T-helper 1 cell treated with Interleukin-12 subunit alpha and Interleukin-12 subunit beta and Interleukin-4 antibody, amounts not matched to agents 30 μg/mL and 1 μg/mL, for 36 hours (primary cell): ENCODE data around the gene SP2.

Experiments
- H3K27ac Mint-ChIP-seq: one replicate; pipeline ENCODE4 v1.8.0; 2021; ENCODE audit warnings: mild to moderate bottlenecking, mixed read lengths
- H3K27me3 Mint-ChIP-seq: one replicate; pipeline ENCODE4 v1.8.0; 2021; ENCODE audit warnings: low read depth, mixed read lengths
- H3K36me3 Mint-ChIP-seq: one replicate; pipeline ENCODE4 v1.8.0; 2021; ENCODE audit warnings: low read depth, mixed read lengths
- H3K4me1 Mint-ChIP-seq: one replicate; pipeline ENCODE4 v1.8.0; 2021; ENCODE audit warnings: low read depth, mixed read lengths
- H3K4me3 Mint-ChIP-seq: one replicate; pipeline ENCODE4 v1.8.0; 2021; ENCODE audit warnings: mild to moderate bottlenecking, moderate library complexity, mixed read lengths
- H3K9me3 Mint-ChIP-seq: one replicate; pipeline ENCODE4 v1.8.0; 2021; ENCODE audit warnings: mixed read lengths

The SP2 gene

GRCh38 chr17:47969930-47970724, 74.1 kb downstream of the SP2 start:
- H3K4me3 Mint-ChIP-seq = peak overlapping the region; percentile 98
- peaks cover 5% of the 10 kb centered on the region for H3K27me3 Mint-ChIP-seq
- H3K9me3 Mint-ChIP-seq = no peaks in the 10 kb centered on the region
- peaks cover 4% of the 10 kb centered on the region for H3K36me3 Mint-ChIP-seq
- H3K4me1 Mint-ChIP-seq = peaks cover 20% of the 10 kb centered on the region
- H3K27ac Mint-ChIP-seq = peak overlapping the region; percentile 41

DNA sequence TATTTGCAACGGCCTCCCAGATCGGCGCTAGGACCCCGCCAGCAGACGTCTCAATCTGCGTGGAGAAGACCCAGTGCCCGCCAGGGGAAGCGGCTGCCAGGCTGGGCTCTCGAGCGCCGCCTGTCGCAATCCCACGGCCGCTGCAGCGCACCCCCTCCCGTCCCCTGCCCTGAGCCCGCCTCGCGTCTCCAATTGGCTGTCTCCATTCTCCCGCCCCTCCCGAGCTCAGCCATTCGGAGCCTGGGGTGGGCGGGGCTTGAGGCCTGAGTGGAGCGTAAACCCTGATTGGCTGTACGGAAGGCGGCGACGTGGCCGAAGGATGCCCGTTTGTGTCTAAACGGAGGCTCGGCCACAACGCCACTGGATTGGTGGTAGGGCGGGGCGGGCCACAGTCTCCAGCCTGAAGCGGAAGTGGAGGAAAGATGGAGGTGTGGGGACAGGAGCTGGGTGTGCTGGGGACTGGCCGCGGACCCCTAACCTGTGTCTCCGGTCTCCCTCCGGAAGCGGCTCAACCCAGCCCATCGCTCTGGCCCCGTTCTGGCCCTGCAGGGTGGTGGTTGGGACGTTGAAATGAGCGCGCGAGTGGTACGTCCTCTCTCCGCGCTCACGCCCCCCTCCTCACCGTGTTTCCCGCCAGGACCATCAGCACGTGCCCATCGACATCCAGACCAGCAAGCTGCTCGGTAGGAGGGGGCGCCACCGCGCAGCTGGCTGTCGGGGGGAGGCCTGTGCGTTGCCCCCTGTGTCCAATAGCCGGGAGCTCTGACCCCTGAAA, 74.9 kb downstream of the SP2 start, which contains the start of gene CDK5RAP3:
Gene CDK5RAP3, plus strand, starts transcription at position 389 of the 775 bp plus-strand sequence. Its CDS starts 34 bp downstream, at position 423.
- Mint-ChIP-seq H3K36me3 (peaks cover 11% of the 10 kb centered on the region), H3K27ac (peak within 1 kb of the TSS; percentile 92), H3K4me3 (peak within 1 kb of the TSS; percentile 98), H3K4me1 (peaks cover 23% of the 10 kb centered on the region), H3K27me3 (peaks cover 5% of the 10 kb centered on the region), H3K9me3 (no peaks in the 10 kb centered on the region)

DNA sequence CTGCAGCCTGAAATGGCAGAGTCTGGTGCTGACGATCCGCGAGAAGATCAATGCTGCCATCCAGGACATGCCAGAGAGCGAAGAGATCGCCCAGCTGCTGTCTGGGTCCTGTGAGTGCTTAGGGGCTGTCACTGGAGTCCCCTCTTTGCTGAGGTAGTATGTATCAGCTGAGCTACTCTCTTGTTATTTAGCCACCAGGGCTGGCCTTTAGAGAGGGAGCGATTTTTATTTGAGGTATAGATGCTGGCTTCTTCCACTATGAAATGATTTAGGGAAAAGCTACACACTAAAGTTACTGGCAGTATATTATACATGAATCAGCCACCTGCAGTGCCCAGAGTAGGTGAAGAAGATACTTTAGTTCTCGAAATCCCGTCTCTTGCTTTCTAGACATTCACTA, 77.5 kb downstream of the SP2 start:
- no peak overlapping the region for H3K4me3 Mint-ChIP-seq
- no peaks in the 10 kb centered on the region for H3K9me3 Mint-ChIP-seq
- H3K27ac Mint-ChIP-seq = no peak overlapping the region
- H3K4me1 Mint-ChIP-seq = peaks cover 23% of the 10 kb centered on the region
- H3K27me3 Mint-ChIP-seq = peaks cover 5% of the 10 kb centered on the region
- peaks cover 22% of the 10 kb centered on the region for H3K36me3 Mint-ChIP-seq

GRCh38 chr17:47975189-47975822, 79.3 kb downstream of the SP2 start:
- Mint-ChIP-seq H3K9me3 (no peaks in the 10 kb centered on the region), H3K27ac (no peak overlapping the region), H3K4me3 (no peak overlapping the region), H3K4me1 (peaks cover 15% of the 10 kb centered on the region), H3K27me3 (no peaks in the 10 kb centered on the region), H3K36me3 (peaks cover 36% of the 10 kb centered on the region)

DNA sequence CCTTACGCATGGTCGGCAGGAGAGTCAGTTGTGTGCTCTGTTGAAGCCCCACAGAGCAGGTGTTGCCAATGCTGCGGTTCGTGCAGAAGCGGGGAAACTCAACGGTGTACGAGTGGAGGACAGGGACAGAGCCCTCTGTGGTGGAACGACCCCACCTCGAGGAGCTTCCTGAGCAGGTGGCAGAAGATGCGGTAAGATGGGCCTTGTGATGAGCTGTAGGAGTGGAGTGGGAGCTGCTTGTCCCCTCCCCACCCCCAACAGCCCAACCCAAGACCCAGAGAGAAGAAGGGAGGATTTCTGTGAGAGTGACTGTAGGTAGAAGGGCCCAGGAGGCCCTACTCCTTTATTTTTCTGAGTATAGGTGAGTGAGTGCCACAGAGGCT, 79.8 kb downstream of the SP2 start:
- Mint-ChIP-seq H3K27ac (no peak overlapping the region), H3K36me3 (peaks cover 37% of the 10 kb centered on the region), H3K9me3 (no peaks in the 10 kb centered on the region), H3K4me3 (no peak overlapping the region), H3K4me1 (peaks cover 12% of the 10 kb centered on the region), H3K27me3 (no peaks in the 10 kb centered on the region)

DNA sequence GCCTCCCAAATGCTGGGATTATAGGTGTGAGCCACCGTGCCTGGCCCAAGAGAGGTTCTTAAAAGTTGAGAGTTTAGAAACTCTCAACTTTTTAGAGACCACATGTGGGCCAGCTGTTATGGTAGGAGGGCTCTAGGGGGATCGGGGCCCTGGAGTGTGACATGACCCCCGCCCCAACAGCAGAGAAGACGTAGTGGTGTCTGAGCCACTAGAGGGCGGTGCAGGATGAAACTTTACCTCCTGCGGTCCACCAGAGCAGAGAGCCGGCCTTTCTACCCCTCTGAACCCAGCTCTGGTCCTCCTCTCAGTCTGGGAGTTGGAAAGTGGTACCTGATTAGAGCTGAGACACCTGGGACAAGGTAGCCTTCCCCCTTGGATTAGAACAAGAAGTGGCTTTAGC, 82.3 kb downstream of the SP2 start:
- Mint-ChIP-seq H3K27me3 (no peaks in the 10 kb centered on the region), H3K27ac (no peak overlapping the region), H3K4me3 (no peak overlapping the region), H3K9me3 (no peaks in the 10 kb centered on the region), H3K4me1 (peaks cover 6% of the 10 kb centered on the region), H3K36me3 (peaks cover 42% of the 10 kb centered on the region)
